HG02870 (cell line): ENCODE data around the gene CAPG.
"Not testable (repeated sequence)": the region's sequence is repeated elsewhere in the genome, so short reads cannot be mapped to it uniquely, and the experiment has no call there.

ENCODE experiments used
- ATAC-seq: cut with Tn5 transposase; IDR thresholded peaks from one replicate; pipeline ENCODE4 v1.9.1; 2021; ENCODE audit warnings: mild to moderate bottlenecking, moderate library complexity; ENCODE audit not compliant: unreplicated experiment

CAPG gene

DNA sequence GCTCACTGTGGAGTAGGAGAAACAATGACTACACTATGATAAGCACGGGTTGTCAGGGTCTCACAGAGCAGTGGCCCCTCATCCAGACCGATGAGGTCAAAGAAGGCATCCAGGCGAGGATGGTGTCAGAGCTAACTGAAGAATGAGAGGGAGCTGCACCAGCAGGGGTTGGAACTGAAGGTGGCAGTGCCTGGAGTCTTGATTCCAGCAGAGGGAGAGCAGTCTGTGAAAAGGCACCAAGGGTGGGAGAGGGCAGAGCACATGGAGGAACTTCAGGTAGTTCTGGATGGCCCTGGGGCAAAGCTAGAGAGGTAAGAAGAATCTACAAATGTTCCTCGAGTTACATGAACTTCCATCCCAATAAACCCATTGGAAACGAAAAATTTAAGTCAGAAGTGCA is 43.0 kb downstream of the CAPG start:
- ATAC-seq, result no peak

GRCh38 chr2:85362653-85363387 is 47.3 kb downstream of the CAPG start:
- not testable (repeated sequence) for ATAC-seq

- ATAC-seq, result no peak
Observed at GRCh38 chr2:85357736-85358135, 52.4 kb downstream of the CAPG start.

DNA sequence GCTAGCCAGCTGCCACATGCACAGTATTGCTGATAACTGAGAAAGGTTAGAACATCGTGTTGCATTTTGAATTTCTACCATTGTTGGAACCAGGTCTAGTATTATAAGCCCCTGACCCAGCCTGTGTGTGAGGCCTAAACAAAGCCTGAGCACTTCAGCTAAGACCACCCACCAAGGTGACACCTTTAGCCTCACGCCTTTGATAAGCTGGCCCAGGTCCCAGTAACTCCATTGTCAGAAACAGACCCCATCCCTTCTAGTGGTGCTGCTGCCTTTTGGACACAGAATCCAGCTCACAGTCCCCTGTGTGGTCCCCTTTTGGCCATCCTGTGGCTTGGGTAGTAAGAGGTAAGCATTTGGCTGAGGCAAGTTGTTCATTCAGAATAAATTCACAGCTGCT is 54.0 kb downstream of the CAPG start:
- ATAC-seq, result no peak

DNA sequence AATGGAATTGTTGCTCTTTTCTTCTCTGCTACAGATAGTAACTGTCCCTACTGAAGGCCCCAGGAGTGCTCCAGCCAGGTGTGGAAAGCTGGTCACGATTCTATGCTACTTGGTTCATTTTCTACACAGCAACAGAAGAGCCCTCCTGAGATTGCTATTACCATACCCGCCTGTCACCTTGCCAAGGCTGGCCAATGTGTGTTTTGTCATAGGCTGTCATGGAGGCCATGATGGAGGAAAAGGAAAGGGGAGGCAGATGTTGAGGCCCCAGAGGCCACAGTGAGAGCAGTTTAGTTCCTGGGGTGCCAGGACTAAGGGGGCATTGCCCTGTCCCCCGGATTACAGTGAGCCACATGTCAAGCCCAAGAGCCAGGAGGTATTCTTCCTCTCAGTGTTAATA is 54.6 kb downstream of the CAPG start:
- ATAC-seq, result no peak

GRCh38 chr2:85355073-85355410 is 55.1 kb downstream of the CAPG start:
- no peak for ATAC-seq

GRCh38 chr2:85354286-85355072 is 55.7 kb downstream of the CAPG start, which contains the start of the genes ELMOD3 and RETSAT:
Gene ELMOD3 (plus strand): TSS chr2:85354769. CDS start chr2:85357199, 2,430 bp downstream.
Gene RETSAT (minus strand): TSS chr2:85354528. CDS start chr2:85354507, 21 bp downstream.
- ATAC-seq, result peak; percentile 97

DNA sequence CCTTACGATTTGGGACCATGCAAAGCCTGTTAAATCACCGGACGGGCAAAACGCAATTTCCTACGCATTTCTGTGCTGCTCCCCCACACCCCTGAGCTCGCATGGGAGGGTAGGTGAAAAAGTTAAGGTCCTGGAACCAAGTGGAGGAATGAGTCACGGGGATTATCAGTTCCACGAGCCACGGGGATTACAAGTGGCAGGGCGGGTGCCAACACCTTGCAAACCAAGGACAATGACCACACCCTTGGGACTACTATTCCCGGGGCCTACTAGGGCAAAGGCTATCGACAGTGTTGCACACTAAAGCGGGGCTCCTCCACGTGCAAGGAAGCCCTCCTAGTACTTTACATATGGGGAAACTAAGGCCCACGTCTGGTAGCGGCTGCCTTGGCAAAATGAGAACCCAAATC is 56.3 kb downstream of the CAPG start:
- peak; percentile 6 for ATAC-seq

- ATAC-seq, result no peak
Observed at GRCh38 chr2:85347599-85347998, 62.6 kb downstream of the CAPG start.
